SU-DHL-6 (cell line): Measurements from ENCODE around the gene HELT.

Source experiments
- CTCF ChIP-seq: fragments of 200-600 bp; sonication (generic); IDR thresholded peaks from one replicate; pipeline ENCODE4 v1.5.1; 2017; ENCODE audit warnings: antibody characterized with exemption, mild to moderate bottlenecking, low read length, moderate library complexity; ENCODE audit not compliant: insufficient read depth, poor library complexity, severe bottlenecking
- EZH2phosphoT487 ChIP-seq: fragments of 200-600 bp; sonication (generic), shearing (Covaris generic); conservative IDR thresholded peaks from 2 replicates; pipeline ENCODE4 v1.6.1; 2018; ENCODE audit warnings: mild to moderate bottlenecking, antibody characterized with exemption, low read length, moderate library complexity, mixed read lengths

GRCh38 chr4:185018834-185019455 lies 655 bp downstream of the HELT start:
- TF ChIP-seq CTCF (no peak), EZH2phosphoT487 (no peak)
